ENCODE results near the gene EVA1A.

DNA sequence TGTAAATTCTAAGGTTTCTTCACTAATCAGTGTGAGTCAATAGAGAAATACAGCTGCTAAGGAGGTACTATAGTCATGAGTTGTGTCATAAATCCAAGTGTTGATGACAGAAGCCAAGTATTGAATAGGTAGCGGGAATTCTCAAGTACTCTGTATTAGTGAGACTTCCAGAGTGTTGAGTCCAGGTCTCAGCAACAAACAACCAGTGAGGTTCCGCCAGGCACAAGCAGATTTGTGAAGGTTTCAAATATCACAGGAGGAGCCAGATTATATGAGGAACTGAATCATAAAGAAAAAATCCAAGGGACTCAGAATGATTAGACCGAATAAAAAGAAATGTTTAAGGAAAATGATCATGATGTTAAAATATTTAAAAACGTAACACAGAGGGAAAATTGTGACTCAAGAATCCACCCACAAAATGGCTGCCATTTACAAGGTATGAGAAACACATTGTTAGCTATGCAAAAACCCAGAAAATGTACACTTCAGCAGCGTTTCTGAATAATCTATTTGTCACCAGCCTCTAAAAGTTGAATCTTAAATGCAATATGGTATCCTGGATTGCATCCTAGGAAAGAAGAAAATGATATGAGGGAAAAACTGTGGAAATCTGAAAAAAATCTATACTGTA lies 27.3 kb upstream of the EVA1A start:
- TF ChIP-seq, protein P1, sequence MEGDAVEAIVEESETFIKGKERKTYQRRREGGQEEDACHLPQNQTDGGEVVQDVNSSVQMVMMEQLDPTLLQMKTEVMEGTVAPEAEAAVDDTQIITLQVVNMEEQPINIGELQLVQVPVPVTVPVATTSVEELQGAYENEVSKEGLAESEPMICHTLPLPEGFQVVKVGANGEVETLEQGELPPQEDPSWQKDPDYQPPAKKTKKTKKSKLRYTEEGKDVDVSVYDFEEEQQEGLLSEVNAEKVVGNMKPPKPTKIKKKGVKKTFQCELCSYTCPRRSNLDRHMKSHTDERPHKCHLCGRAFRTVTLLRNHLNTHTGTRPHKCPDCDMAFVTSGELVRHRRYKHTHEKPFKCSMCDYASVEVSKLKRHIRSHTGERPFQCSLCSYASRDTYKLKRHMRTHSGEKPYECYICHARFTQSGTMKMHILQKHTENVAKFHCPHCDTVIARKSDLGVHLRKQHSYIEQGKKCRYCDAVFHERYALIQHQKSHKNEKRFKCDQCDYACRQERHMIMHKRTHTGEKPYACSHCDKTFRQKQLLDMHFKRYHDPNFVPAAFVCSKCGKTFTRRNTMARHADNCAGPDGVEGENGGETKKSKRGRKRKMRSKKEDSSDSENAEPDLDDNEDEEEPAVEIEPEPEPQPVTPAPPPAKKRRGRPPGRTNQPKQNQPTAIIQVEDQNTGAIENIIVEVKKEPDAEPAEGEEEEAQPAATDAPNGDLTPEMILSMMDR (conservative IDR thresholded peaks at IDR 0.05; ENCODE audit: low read length) = no peak
- no peak for TF ChIP-seq EZH2phosphoT487 (IDR thresholded peaks at IDR 0.05; ENCODE audit: borderline replicate concordance)
